Osteoblast (primary cell): ENCODE measurements around the gene LNX1. TPM values are rescaled to one million over a fixed set of nuclear protein-coding genes. Genes with fewer than 3 reads are reported as not detected.

ENCODE experiments used
- DNase-seq: peaks from one replicate; pipeline ENCODE4 v3.0.0; 2011; ENCODE audit warnings: low spot score, mixed read lengths; ENCODE audit not compliant: insufficient read length; ENCODE audit errors: missing footprints
- H2AFZ ChIP-seq: 2 replicates; pipeline ENCODE4 v1.6.0; 2011; ENCODE audit warnings: mild to moderate bottlenecking, low read length
- H3K27ac ChIP-seq: 2 replicates; pipeline ENCODE4 v1.5.1; 2011; ENCODE audit warnings: mild to moderate bottlenecking, low read depth, low read length, moderate library complexity
- H3K27me3 ChIP-seq: 2 replicates; pipeline ENCODE4 v1.6.0; 2012; ENCODE audit warnings: mild to moderate bottlenecking, control low read depth, inconsistent platforms, low read length, moderate library complexity; ENCODE audit not compliant: insufficient read depth
- H3K36me3 ChIP-seq: 2 replicates; pipeline ENCODE4 v1.5.1; 2011; ENCODE audit warnings: mild to moderate bottlenecking, low read length, control low read depth, moderate library complexity; ENCODE audit not compliant: insufficient read depth
- H3K4me1 ChIP-seq: 2 replicates; pipeline ENCODE4 v1.5.1; 2011; ENCODE audit warnings: mild to moderate bottlenecking, low read length, control low read depth, moderate library complexity; ENCODE audit not compliant: insufficient read depth
- H3K4me2 ChIP-seq: 2 replicates; pipeline ENCODE4 v1.6.0; 2011; ENCODE audit warnings: mild to moderate bottlenecking, low read length; ENCODE audit not compliant: insufficient read depth
- H3K4me3 ChIP-seq: fragments of 200-600 bp; sonication (generic); 3 replicates; pipeline ENCODE4 v1.5.1; 2012; ENCODE audit warnings: mild to moderate bottlenecking, low read length, inconsistent platforms; ENCODE audit not compliant: insufficient read depth
- H3K79me2 ChIP-seq: 2 replicates; pipeline ENCODE4 v1.6.0; 2012; ENCODE audit warnings: mild to moderate bottlenecking, low read length, control low read depth, inconsistent platforms; ENCODE audit not compliant: insufficient read depth
- H3K9me3 ChIP-seq: 2 replicates; pipeline ENCODE4 v1.5.1; 2011; ENCODE audit warnings: low read depth, low read length, control low read depth
- H4K20me1 ChIP-seq: 2 replicates; pipeline ENCODE4 v1.6.0; 2012; ENCODE audit warnings: mild to moderate bottlenecking, low read length, control low read depth; ENCODE audit not compliant: insufficient read depth
- total RNA-seq: library from RNA; depleted of rRNA; stranded (reverse); fragments of >200 nt; gene quantifications from 2 replicates; pipeline ENCODE4 v1.2.3, GENCODE V29; 2012
- TF ChIP-seq, protein P1 (sequence below): IDR thresholded peaks from 2 replicates; pipeline ENCODE4 v1.5.1; 2011; ENCODE audit warnings: mild to moderate bottlenecking, low read depth, low read length, moderate library complexity; ENCODE audit errors: extremely low read depth

Gene LNX1
- total RNA-seq, 1 donor, result 9.8 TPM

DNA sequence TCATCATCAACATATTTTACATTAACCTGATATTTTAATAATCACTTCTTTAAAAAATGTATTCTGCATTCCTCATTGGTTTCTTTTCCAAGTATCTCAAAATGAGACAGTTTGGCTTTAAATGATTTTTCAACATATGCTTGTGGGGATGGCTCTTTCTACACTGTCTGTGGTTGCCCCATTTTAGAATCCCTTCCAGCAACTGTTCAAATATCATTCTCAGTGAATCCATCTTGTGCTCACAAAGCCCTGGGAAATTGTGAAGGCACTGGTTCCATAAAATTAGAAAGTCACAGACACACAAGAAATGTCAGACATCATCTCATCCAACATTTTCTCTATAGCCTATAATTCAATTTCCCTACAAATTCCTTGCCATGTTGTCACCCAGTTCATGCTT lies 103.5 kb downstream of the LNX1 start:
- no peak overlapping the region for H3K27ac ChIP-seq
- H3K4me3 ChIP-seq, result no peak overlapping the region
- H3K4me2 ChIP-seq, result no peak overlapping the region
- no peak overlapping the region for H2AFZ ChIP-seq
- no peaks in the 10 kb centered on the region for H4K20me1 ChIP-seq
- TF ChIP-seq, protein P1, sequence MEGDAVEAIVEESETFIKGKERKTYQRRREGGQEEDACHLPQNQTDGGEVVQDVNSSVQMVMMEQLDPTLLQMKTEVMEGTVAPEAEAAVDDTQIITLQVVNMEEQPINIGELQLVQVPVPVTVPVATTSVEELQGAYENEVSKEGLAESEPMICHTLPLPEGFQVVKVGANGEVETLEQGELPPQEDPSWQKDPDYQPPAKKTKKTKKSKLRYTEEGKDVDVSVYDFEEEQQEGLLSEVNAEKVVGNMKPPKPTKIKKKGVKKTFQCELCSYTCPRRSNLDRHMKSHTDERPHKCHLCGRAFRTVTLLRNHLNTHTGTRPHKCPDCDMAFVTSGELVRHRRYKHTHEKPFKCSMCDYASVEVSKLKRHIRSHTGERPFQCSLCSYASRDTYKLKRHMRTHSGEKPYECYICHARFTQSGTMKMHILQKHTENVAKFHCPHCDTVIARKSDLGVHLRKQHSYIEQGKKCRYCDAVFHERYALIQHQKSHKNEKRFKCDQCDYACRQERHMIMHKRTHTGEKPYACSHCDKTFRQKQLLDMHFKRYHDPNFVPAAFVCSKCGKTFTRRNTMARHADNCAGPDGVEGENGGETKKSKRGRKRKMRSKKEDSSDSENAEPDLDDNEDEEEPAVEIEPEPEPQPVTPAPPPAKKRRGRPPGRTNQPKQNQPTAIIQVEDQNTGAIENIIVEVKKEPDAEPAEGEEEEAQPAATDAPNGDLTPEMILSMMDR, result no peak
- no peaks in the 10 kb centered on the region for H3K79me2 ChIP-seq
- H3K36me3 ChIP-seq, result no peaks in the 10 kb centered on the region
- H3K4me1 ChIP-seq, result peaks cover 30% of the 10 kb centered on the region
- DNase-seq, result no peak
- no peaks in the 10 kb centered on the region for H3K27me3 ChIP-seq
- no peaks in the 10 kb centered on the region for H3K9me3 ChIP-seq

DNA sequence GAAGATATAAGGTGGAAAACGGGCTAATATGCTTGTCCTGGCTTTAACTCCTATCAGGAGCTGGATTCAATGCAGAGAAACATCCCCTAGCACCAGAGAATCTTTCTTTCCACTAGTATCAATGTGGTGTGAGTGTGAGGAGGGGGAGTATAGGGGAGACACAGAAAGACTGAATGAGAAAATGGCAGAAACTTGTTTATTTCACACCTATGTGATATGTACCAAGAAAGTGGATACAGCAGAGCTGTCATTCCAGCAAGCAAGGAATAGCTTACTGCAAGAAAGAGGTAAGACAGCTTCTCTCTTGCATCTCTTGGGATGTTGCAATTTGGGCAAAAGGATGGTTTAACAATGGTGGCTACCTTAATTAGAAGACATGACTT lies 105.6 kb downstream of the LNX1 start:
- Histone ChIP-seq H3K9me3 (no peaks in the 10 kb centered on the region), H3K4me1 (peaks cover 34% of the 10 kb centered on the region), H3K4me3 (no peak overlapping the region), H3K27me3 (no peaks in the 10 kb centered on the region), H3K4me2 (no peak overlapping the region), H3K27ac (no peak overlapping the region), H3K79me2 (no peaks in the 10 kb centered on the region), H3K36me3 (no peaks in the 10 kb centered on the region), H4K20me1 (no peaks in the 10 kb centered on the region), H2AFZ (no peak overlapping the region)
- DNase-seq, result no peak
- TF ChIP-seq, protein P1, result no peak

DNA sequence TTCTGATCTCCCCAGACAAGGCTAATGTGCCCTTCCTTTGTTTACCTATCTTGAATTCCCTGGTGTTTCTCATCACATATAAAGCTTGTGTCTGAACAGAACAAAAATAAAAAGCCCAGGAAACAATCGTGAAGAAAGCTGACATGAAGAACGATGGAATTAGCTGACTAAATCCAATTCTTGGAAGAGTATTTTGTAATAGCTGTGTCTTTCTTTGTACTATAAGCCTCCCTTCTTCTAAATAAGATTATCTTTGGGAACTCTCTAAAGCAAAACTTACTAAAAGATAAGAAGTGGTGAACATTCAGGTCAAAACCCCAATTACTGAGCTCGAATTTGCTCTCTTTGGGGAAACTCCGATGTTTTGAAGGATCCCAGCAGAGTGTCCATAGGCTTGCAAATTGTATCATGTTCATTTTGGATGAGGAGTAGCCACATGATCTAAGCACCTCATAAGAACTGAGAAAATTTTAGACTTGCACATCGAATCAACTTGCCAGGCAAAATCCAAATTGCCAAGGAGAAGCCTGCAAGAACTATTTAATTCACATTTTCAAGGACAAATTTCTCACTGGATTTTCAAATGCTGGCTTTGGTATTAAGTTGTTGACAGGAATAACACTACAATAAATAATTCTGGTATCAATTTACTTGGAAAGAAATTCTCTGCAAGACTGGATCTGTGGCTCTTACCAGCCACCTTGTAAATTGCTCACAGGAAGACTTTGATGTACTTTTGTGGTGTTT lies 106.2 kb downstream of the LNX1 start:
- Histone ChIP-seq H3K4me3 (no peak overlapping the region), H3K4me1 (peaks cover 34% of the 10 kb centered on the region), H2AFZ (no peak overlapping the region), H3K27me3 (no peaks in the 10 kb centered on the region), H3K4me2 (no peak overlapping the region), H3K9me3 (no peaks in the 10 kb centered on the region), H4K20me1 (no peaks in the 10 kb centered on the region), H3K79me2 (no peaks in the 10 kb centered on the region), H3K36me3 (no peaks in the 10 kb centered on the region), H3K27ac (peak overlapping the region; percentile 0)
- DNase-seq, result no peak
- TF ChIP-seq, protein P1, result no peak

DNA sequence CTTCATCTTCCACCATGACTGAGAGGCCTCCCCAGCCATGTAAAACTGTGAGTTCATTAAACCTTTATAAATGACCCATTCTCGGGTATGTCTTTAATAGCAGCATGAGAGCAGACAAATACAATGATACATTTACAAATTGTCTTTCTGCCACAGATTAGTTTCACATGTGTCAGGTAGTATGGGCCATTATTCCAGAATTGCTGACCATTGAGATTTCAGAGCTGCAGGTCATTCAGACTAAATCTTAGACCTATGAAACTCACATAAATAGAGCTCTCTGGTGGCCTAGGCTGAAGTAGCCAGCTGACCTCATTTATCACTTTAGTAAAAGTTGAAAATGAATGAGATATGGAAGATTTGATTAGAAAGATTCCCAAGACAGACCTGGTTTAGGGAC lies 108.0 kb downstream of the LNX1 start:
- Histone ChIP-seq H3K4me1 (peaks cover 36% of the 10 kb centered on the region), H3K27me3 (no peaks in the 10 kb centered on the region), H3K79me2 (no peaks in the 10 kb centered on the region), H2AFZ (no peak overlapping the region), H3K27ac (no peak overlapping the region), H3K4me2 (no peak overlapping the region), H3K36me3 (no peaks in the 10 kb centered on the region), H3K4me3 (no peak overlapping the region), H3K9me3 (no peaks in the 10 kb centered on the region), H4K20me1 (no peaks in the 10 kb centered on the region)
- TF ChIP-seq, protein P1, result no peak
- no peak for DNase-seq
